Lower leg skin (tissue), 4 donors: ENCODE data around the gene STUM. TPM values are rescaled to one million over a fixed set of nuclear protein-coding genes. Genes with fewer than 3 reads are reported as not detected.

Experiments
- DNase-seq, 2 donors: peaks; one replicate each; pipeline ENCODE4 v3.0.0-alpha.2; 2019; ENCODE audit warnings: low spot score in 2 of 2
- H3K4me3 ChIP-seq: fragments of 200-600 bp; sonication (generic); 2 replicates; pipeline ENCODE4 v1.5.1; 2017; ENCODE audit warnings: mild to moderate bottlenecking, low read depth; ENCODE audit not compliant: poor library complexity, severe bottlenecking
- POLR2A ChIP-seq, 2 donors: fragments of 450-650 bp; IDR thresholded peaks; one replicate each; pipeline ENCODE4 v1.6.1; 2016 to 2017; ENCODE audit warnings: antibody characterized with exemption in 2 of 2, mild to moderate bottlenecking in 1 of 2, moderate library complexity in 1 of 2
- WGBS, 2 donors: methylation state at CpG; one replicate each; pipeline ENCODE4 v1.1.5; 2018; 5-methylcytosine and 5-hydroxymethylcytosine counted together
- intact Hi-C: fragments of 100-400 bp; cut with DNase I; formaldehyde crosslinking; loops from one replicate; pipeline ENCODE4 v1.15.0; 2023; ENCODE audit warnings: low total_unique reads
- total RNA-seq, 4 donors: library from RNA; depleted of rRNA; stranded (reverse); fragments of >200 nt; gene quantifications; one replicate each; pipeline ENCODE4 v1.1.0, GENCODE V29; 2016
- TF ChIP-seq, protein P1 (sequence below), 3 donors: fragments of 450-650 bp; IDR thresholded peaks; one replicate each; pipeline ENCODE4 v1.5.1; 2016; ENCODE audit warnings: antibody characterized with exemption in 3 of 3, mild to moderate bottlenecking in 3 of 3, moderate library complexity in 2 of 3

STUM gene
- total RNA-seq, 4 donors from 2014 or later: 1.0 to 6.6 (median 3.4) TPM

- H3K4me3 ChIP-seq: no peak overlapping the region
- intact Hi-C loops: no loop called here
- TF ChIP-seq POLR2A (IDR thresholded peaks at IDR 0.05): no peak
- TF ChIP-seq, protein P1, sequence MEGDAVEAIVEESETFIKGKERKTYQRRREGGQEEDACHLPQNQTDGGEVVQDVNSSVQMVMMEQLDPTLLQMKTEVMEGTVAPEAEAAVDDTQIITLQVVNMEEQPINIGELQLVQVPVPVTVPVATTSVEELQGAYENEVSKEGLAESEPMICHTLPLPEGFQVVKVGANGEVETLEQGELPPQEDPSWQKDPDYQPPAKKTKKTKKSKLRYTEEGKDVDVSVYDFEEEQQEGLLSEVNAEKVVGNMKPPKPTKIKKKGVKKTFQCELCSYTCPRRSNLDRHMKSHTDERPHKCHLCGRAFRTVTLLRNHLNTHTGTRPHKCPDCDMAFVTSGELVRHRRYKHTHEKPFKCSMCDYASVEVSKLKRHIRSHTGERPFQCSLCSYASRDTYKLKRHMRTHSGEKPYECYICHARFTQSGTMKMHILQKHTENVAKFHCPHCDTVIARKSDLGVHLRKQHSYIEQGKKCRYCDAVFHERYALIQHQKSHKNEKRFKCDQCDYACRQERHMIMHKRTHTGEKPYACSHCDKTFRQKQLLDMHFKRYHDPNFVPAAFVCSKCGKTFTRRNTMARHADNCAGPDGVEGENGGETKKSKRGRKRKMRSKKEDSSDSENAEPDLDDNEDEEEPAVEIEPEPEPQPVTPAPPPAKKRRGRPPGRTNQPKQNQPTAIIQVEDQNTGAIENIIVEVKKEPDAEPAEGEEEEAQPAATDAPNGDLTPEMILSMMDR (IDR thresholded peaks at IDR 0.05): no peak
- WGBS, 2 donors: 75 to 80% methylated on average over 8 of the region's 8 CpGs
- no peak for DNase-seq
Measured at GRCh38 chr1:226572325-226572726, 23.8 kb downstream of the STUM start.

- intact Hi-C loops: no loop called here
- DNase-seq: no peak
- 81 to 83% methylated on average over 2 of the region's 2 CpGs for WGBS, 2 donors
- TF ChIP-seq, protein P1 (IDR thresholded peaks at IDR 0.05): no peak
- no peak overlapping the region for H3K4me3 ChIP-seq
Measured at GRCh38 chr1:226574044-226574443, 25.5 kb downstream of the STUM start.

DNA sequence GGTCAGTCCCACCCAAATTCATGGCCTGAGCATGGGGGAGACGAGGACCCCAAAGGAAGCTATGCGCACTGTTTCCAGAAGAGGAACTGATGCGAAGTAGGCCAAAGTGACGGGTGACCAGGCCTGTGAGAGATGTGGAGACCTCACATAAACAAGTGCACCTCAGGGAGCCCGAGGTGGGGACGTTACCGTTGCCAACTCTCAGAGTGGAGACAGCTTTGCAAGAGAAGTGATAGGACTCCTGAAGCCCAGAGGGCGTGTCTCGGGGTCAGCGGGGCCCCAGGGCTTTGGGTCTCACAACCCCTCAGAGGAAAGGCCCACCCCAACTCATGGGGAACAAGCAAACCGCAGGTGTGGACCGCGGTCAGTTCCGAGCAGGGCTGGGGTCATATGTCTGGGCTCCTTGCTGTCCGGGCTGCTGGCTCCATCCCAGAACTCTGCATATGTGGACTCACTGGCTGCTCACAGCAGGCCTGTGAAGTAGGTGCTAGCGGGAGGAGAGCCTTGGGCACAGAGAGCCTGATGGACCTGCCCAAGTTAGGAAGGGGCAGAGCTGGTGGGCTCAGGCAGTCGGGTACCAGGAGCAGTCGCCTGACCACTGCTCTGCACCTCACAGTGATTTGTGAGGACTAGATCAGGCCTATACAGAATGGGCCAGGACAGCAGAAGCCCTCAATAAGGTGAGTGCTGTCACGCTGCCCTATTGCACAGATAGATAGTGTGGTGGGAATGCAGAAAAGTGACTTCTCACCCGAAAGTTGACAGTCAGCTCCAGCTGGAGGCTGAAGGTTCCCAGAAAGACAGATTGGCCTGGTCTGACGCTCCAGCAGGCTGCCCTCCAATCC lies 26.2 kb downstream of the STUM start:
- TF ChIP-seq POLR2A (IDR thresholded peaks at IDR 0.05): no peak
- TF ChIP-seq, protein P1 (IDR thresholded peaks at IDR 0.05): no peak
- no peak for DNase-seq
- H3K4me3 ChIP-seq: no peak overlapping the region
- intact Hi-C loops: no loop called here
- 95 to 96% methylated on average over 19 to 21 of the region's 21 CpGs for WGBS, 2 donors

DNA sequence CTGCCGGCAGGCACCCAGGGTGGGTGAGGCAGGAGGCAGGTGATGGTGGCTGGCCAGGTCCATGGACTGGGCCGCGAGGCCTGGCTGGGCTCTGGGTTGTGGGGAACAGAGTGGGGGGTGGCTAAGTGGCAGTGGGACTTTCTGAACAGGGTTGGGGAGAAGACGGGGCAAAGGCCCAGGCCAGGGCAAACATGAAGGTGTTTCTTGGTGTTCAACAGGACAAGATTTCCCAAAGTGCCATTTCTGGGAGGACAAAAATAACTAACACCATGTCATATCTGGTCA lies 26.8 kb downstream of the STUM start:
- 93 to 97% methylated on average over 4 of the region's 4 CpGs for WGBS, 2 donors
- DNase-seq: no peak
- TF ChIP-seq POLR2A (IDR thresholded peaks at IDR 0.05): no peak
- TF ChIP-seq, protein P1 (IDR thresholded peaks at IDR 0.05): no peak
- intact Hi-C loops: no loop called here
- no peak overlapping the region for H3K4me3 ChIP-seq

- H3K4me3 ChIP-seq: no peak overlapping the region
- DNase-seq: no peak
- WGBS, 2 donors: 72 to 77% methylated on average over 9 of the region's 9 CpGs
- no peak for TF ChIP-seq POLR2A (IDR thresholded peaks at IDR 0.05)
- TF ChIP-seq, protein P1 (IDR thresholded peaks at IDR 0.05): no peak
- intact Hi-C loops: no loop called here
Measured at GRCh38 chr1:226575739-226576378, 27.3 kb downstream of the STUM start.
